ENCODE data around the gene FBXL5. TPM values are rescaled to one million over a fixed set of nuclear protein-coding genes. Genes with fewer than 3 reads are reported as not detected.

Gene FBXL5
- total RNA-seq, 1 donor from 2014 or later, result 92.2 TPM

- peaks cover 40% of the 10 kb centered on the region for H3K4me1 Mint-ChIP-seq (ENCODE audit: low read depth, unreplicated experiment)
- TF ChIP-seq CTCF (IDR thresholded peaks at IDR 0.05; ENCODE audit: insufficient read depth, low read depth, low read length), result no peak
- no peak for TF ChIP-seq EZH2 (IDR thresholded peaks at IDR 0.05; ENCODE audit: insufficient read depth, low read length)
- no peaks in the 10 kb centered on the region for H3K9me3 ChIP-seq (ENCODE audit: insufficient read depth, low read depth, low read length)
Measured at GRCh38 chr4:15683143-15683495, 28.0 kb upstream of the FBXL5 start.

GRCh38 chr4:15682242-15683142 lies 27.3 kb upstream of the FBXL5 start:
- Histone ChIP-seq H3K4me1 (ENCODE audit: insufficient read depth, low read length) (peaks cover 18% of the 10 kb centered on the region), H3K27ac (ENCODE audit: low read depth, low read length) (peak overlapping the region; percentile 99), H3K4me3 (ENCODE audit: insufficient read depth, low read depth, low read length) (peak overlapping the region; percentile 90), H3K9me3 (ENCODE audit: insufficient read depth, low read depth, low read length) (no peaks in the 10 kb centered on the region), H3K36me3 (ENCODE audit: insufficient read depth, low read length) (peaks cover 28% of the 10 kb centered on the region), H3K4me2 (ENCODE audit: low read length) (peak overlapping the region; percentile 88), H4K20me1 (ENCODE audit: insufficient read depth, low read length) (no peaks in the 10 kb centered on the region), H3K9ac (ENCODE audit: low read length) (peak overlapping the region; percentile 100), H3K27me3 (ENCODE audit: insufficient read depth, low read length) (no peaks in the 10 kb centered on the region), H3K79me2 (ENCODE audit: insufficient read depth, low read length) (peaks cover 96% of the 10 kb centered on the region), H2AFZ (ENCODE audit: low read depth, low read length) (no peak overlapping the region)
- H3K4me3 Mint-ChIP-seq (ENCODE audit: unreplicated experiment), result peak overlapping the region; percentile 99
- FAIRE-seq (no peak), DNase-seq (ENCODE audit: low read depth) (no peak)
- peak overlapping the region; percentile 100 for H3K27ac Mint-ChIP-seq (ENCODE audit: unreplicated experiment)
- TF ChIP-seq CTCF (IDR thresholded peaks at IDR 0.05; ENCODE audit: insufficient read depth, low read depth, low read length), result no peak
- no peak for TF ChIP-seq EZH2 (IDR thresholded peaks at IDR 0.05; ENCODE audit: insufficient read depth, low read length)
- peaks cover 8% of the 10 kb centered on the region for H3K36me3 Mint-ChIP-seq (ENCODE audit: low read depth, unreplicated experiment)
- no peaks in the 10 kb centered on the region for H3K27me3 Mint-ChIP-seq (ENCODE audit: low read depth, unreplicated experiment)
- H3K4me1 Mint-ChIP-seq (ENCODE audit: low read depth, unreplicated experiment), result peaks cover 39% of the 10 kb centered on the region
- H3K9me3 Mint-ChIP-seq (ENCODE audit: unreplicated experiment), result no peaks in the 10 kb centered on the region

More at GRCh38 chr4:15683143-15683495, 28.0 kb upstream of the FBXL5 start:
- FAIRE-seq (no peak), DNase-seq (ENCODE audit: low read depth) (no peak)
- H3K9me3 Mint-ChIP-seq (ENCODE audit: unreplicated experiment), result no peaks in the 10 kb centered on the region
- Histone ChIP-seq H3K4me3 (ENCODE audit: insufficient read depth, low read depth, low read length) (peak overlapping the region; percentile 90), H2AFZ (ENCODE audit: low read depth, low read length) (no peak overlapping the region), H3K4me2 (ENCODE audit: low read length) (peak overlapping the region; percentile 88), H3K4me1 (ENCODE audit: insufficient read depth, low read length) (peaks cover 15% of the 10 kb centered on the region), H3K9ac (ENCODE audit: low read length) (peak overlapping the region; percentile 100), H3K36me3 (ENCODE audit: insufficient read depth, low read length) (peaks cover 33% of the 10 kb centered on the region), H3K27ac (ENCODE audit: low read depth, low read length) (peak overlapping the region; percentile 99), H3K79me2 (ENCODE audit: insufficient read depth, low read length) (peaks cover 94% of the 10 kb centered on the region), H3K27me3 (ENCODE audit: insufficient read depth, low read length) (no peaks in the 10 kb centered on the region), H4K20me1 (ENCODE audit: insufficient read depth, low read length) (no peaks in the 10 kb centered on the region)
- no peaks in the 10 kb centered on the region for H3K27me3 Mint-ChIP-seq (ENCODE audit: low read depth, unreplicated experiment)
- H3K27ac Mint-ChIP-seq (ENCODE audit: unreplicated experiment), result peak overlapping the region; percentile 100
- H3K4me3 Mint-ChIP-seq (ENCODE audit: unreplicated experiment), result peak overlapping the region; percentile 99
- H3K36me3 Mint-ChIP-seq (ENCODE audit: low read depth, unreplicated experiment), result peaks cover 8% of the 10 kb centered on the region

Data from astrocyte (in vitro differentiated cells and primary cell).